ENCODE data around the gene COBL.

COBL gene

GRCh38 chr7:51250512-51250911, 66.1 kb downstream of the COBL start:
- DNase-seq = no peak

- no peak for DNase-seq
Observed at GRCh38 chr7:51249991-51250390, 66.6 kb downstream of the COBL start.

GRCh38 chr7:51249187-51249945, 67.2 kb downstream of the COBL start:
- DNase-seq = no peak

- no peak for DNase-seq
Observed at GRCh38 chr7:51246258-51247245, 70.1 kb downstream of the COBL start.

- DNase-seq = no peak
Observed at GRCh38 chr7:51244885-51245284, 71.7 kb downstream of the COBL start.

GRCh38 chr7:51244053-51244452, 72.6 kb downstream of the COBL start:
- no peak for DNase-seq

GRCh38 chr7:51243631-51244030, 73.0 kb downstream of the COBL start:
- DNase-seq = no peak

GRCh38 chr7:51242881-51243518, 73.6 kb downstream of the COBL start:
- DNase-seq = no peak

GRCh38 chr7:51242007-51242691, 74.5 kb downstream of the COBL start:
- no peak for DNase-seq

- DNase-seq = no peak
Observed at GRCh38 chr7:51240868-51241267, 75.7 kb downstream of the COBL start.

GRCh38 chr7:51239691-51240090, 76.9 kb downstream of the COBL start:
- DNase-seq = no peak

GRCh38 chr7:51238981-51239495, 77.6 kb downstream of the COBL start:
- DNase-seq = no peak

GRCh38 chr7:51237446-51238133, 79.0 kb downstream of the COBL start:
- DNase-seq = no peak

GRCh38 chr7:51236470-51237132, 80.0 kb downstream of the COBL start:
- DNase-seq = no peak

- no peak for DNase-seq
Observed at GRCh38 chr7:51235593-51236313, 80.9 kb downstream of the COBL start.

GRCh38 chr7:51234609-51235308, 81.8 kb downstream of the COBL start:
- DNase-seq = no peak

- DNase-seq = no peak
Observed at GRCh38 chr7:51234139-51234538, 82.5 kb downstream of the COBL start.

- no peak for DNase-seq
Observed at GRCh38 chr7:51233374-51233773, 83.2 kb downstream of the COBL start.

- no peak for DNase-seq
Observed at GRCh38 chr7:51230723-51231122, 85.9 kb downstream of the COBL start.

- DNase-seq = no peak
Observed at GRCh38 chr7:51230324-51230625, 86.3 kb downstream of the COBL start.

Data from left hindlimb (tissue), 1 donor.